HepG2 (cell line): ENCODE results near the gene CDC6. TPM values are rescaled to one million over a fixed set of nuclear protein-coding genes. Genes with fewer than 3 reads are reported as not detected.

Source experiments
- DNMT3B ChIP-seq: conservative IDR thresholded peaks from 2 replicates; pipeline ENCODE4 v1.6.1; 2016; ENCODE audit warnings: missing biosample characterization, control low read depth
- HNF4A ChIP-seq: sonication (generic); formaldehyde crosslinking; IDR thresholded peaks from 2 replicates; pipeline ENCODE4 v1.4.0; 2020; ENCODE audit warnings: missing genetic modification reagents
- KLF16 ChIP-seq, 2 experiments: sonication (generic) in 1 of 2; formaldehyde crosslinking in 1 of 2; IDR thresholded peaks; 2 replicates each; pipeline versions ENCODE4 v1.6.1 to v1.8.0; 2016 to 2023; ENCODE audit warnings: missing genetic modification reagents in 2 of 2, missing compliant biosample characterization in 1 of 2
- KLF9 ChIP-seq: IDR thresholded peaks from 2 replicates; pipeline ENCODE4 v1.6.1; 2016; ENCODE audit warnings: low read depth
- KMT2A ChIP-seq: sonication (generic); formaldehyde crosslinking; IDR thresholded peaks from 2 replicates; pipeline ENCODE4 v1.4.0; 2020; ENCODE audit warnings: missing genetic modification reagents
- NFYC ChIP-seq: IDR thresholded peaks from 2 replicates; pipeline ENCODE4 v1.6.1; 2016; ENCODE audit warnings: missing genetic modification reagents, missing compliant biosample characterization
- PITX1 ChIP-seq: sonication (generic); formaldehyde crosslinking; IDR thresholded peaks from 2 replicates; pipeline ENCODE4 v1.5.1; 2020; ENCODE audit warnings: mild to moderate bottlenecking, missing genetic modification reagents
- PRDM10 ChIP-seq: sonication (generic); formaldehyde crosslinking; IDR thresholded peaks from 2 replicates; pipeline ENCODE4 v1.4.0; 2020; ENCODE audit warnings: low read depth, missing genetic modification reagents
- RAD21 ChIP-seq: fragments of 450-650 bp; formaldehyde crosslinking; IDR thresholded peaks from 2 replicates; pipeline ENCODE4 v1.5.0; 2020; ENCODE audit warnings: mild to moderate bottlenecking
- SMAD9 ChIP-seq: sonication (generic); formaldehyde crosslinking; IDR thresholded peaks from 2 replicates; pipeline ENCODE4 v1.5.1; 2020; ENCODE audit warnings: mild to moderate bottlenecking, missing genetic modification reagents
- SMC3 ChIP-seq: IDR thresholded peaks from 2 replicates; pipeline ENCODE4 v1.6.1; 2011; ENCODE audit warnings: low read length, improper control_type of control experiment
- SOX6 ChIP-seq, 2 experiments: fragments of 450-650 bp in 1 of 2; sonication (generic) in 1 of 2; formaldehyde crosslinking in 1 of 2; IDR thresholded peaks; 2 replicates each; pipeline versions ENCODE4 v1.4.0 to v1.6.1; 2017 to 2020; ENCODE audit warnings: antibody characterized with exemption in 1 of 2, mild to moderate bottlenecking in 1 of 2, missing genetic modification reagents in 1 of 2
- TEAD3 ChIP-seq: optimal IDR thresholded peaks from 2 replicates; pipeline ENCODE3; 2016; ENCODE audit warnings: borderline replicate concordance
- ZBTB3 ChIP-seq: sonication (generic); formaldehyde crosslinking; IDR thresholded peaks from 2 replicates; pipeline ENCODE4 v1.4.0; 2020; ENCODE audit warnings: low read depth, mild to moderate bottlenecking, moderate library complexity, missing genetic modification reagents, borderline replicate concordance
- ZBTB49 ChIP-seq: sonication (generic); formaldehyde crosslinking; IDR thresholded peaks from 2 replicates; pipeline ENCODE4 v1.4.0; 2020; ENCODE audit warnings: missing genetic modification reagents, borderline replicate concordance
- ZNF121 ChIP-seq: sonication (generic); formaldehyde crosslinking; IDR thresholded peaks from 2 replicates; pipeline ENCODE4 v1.5.0; 2020; ENCODE audit warnings: mild to moderate bottlenecking, missing genetic modification reagents
- ZNF234 ChIP-seq: sonication (generic); formaldehyde crosslinking; conservative IDR thresholded peaks from 2 replicates; pipeline ENCODE4 v1.5.1; 2020; ENCODE audit warnings: mild to moderate bottlenecking, missing genetic modification reagents
- ZNF260 ChIP-seq: sonication (generic); formaldehyde crosslinking; IDR thresholded peaks from 2 replicates; pipeline ENCODE4 v1.4.0; 2020; ENCODE audit warnings: missing genetic modification reagents, low read depth, mild to moderate bottlenecking, borderline replicate concordance
- ZNF264 ChIP-seq: sonication (generic); formaldehyde crosslinking; IDR thresholded peaks from 2 replicates; pipeline ENCODE4 v1.4.0; 2020; ENCODE audit warnings: missing genetic modification reagents
- ZNF276 ChIP-seq: sonication (generic); formaldehyde crosslinking; IDR thresholded peaks from 2 replicates; pipeline ENCODE4 v1.4.0; 2020; ENCODE audit warnings: mild to moderate bottlenecking, low read depth, missing genetic modification reagents
- ZNF333 ChIP-seq: sonication (generic); formaldehyde crosslinking; IDR thresholded peaks from 2 replicates; pipeline ENCODE4 v1.4.0; 2020; ENCODE audit warnings: mild to moderate bottlenecking, missing genetic modification reagents, borderline replicate concordance
- ZNF501 ChIP-seq: sonication (generic); formaldehyde crosslinking; IDR thresholded peaks from 2 replicates; pipeline ENCODE4 v1.5.1; 2020; ENCODE audit warnings: mild to moderate bottlenecking, moderate library complexity, missing genetic modification reagents
- ZNF772 ChIP-seq: sonication (generic); formaldehyde crosslinking; IDR thresholded peaks from 2 replicates; pipeline ENCODE4 v1.5.0; 2020; ENCODE audit warnings: mild to moderate bottlenecking, missing genetic modification reagents
- ZSCAN21 ChIP-seq: sonication (generic); formaldehyde crosslinking; IDR thresholded peaks from 2 replicates; pipeline ENCODE4 v1.8.0; 2022; ENCODE audit warnings: mild to moderate bottlenecking, missing genetic modification reagents, moderate library complexity, borderline replicate concordance
- polyA plus RNA-seq, 8 experiments: library from polyadenylated mRNA; depleted of rRNA in 3 of 8; stranded (reverse) in 7 of 8; unstranded in 1 of 8; fragments of >200 nt; fragmentation: Illumina TruSeq in 4 of 8; extraction: Trizol in 4 of 8; gene quantifications; 2 replicates each; pipeline versions ENCODE4 v1.2.1 to v1.2.3, GENCODE V29; 2011 to 2016; ENCODE audit warnings: low read depth in 4 of 8, missing spikeins in 1 of 8, mixed read lengths in 1 of 8; ENCODE audit not compliant: insufficient read depth in 1 of 8
- total RNA-seq, 5 experiments: library from RNA; depleted of rRNA; stranded (reverse); fragments of >200 nt; fragmentation: Illumina TruSeq; extraction: Trizol; gene quantifications; 2 replicates each; pipeline ENCODE4 v1.2.3, GENCODE V29; 2016; ENCODE audit warnings: low read depth in 1 of 5

CDC6 gene
- total and polyA plus RNA-seq, 2 of the 13 experiments (the other 11 are each of a cell fraction or from before 2014, with no cell fraction given), result 17.4 to 114 TPM

GRCh38 chr17:40317345-40317873, 29.7 kb downstream of the CDC6 start (continued):
- peak; percentile 15; the same call in 1 of the 2 replicates for TF ChIP-seq SMC3
- no peak for TF ChIP-seq HNF4A (CRISPR knock-in tag)
- no peak for TF ChIP-seq ZNF501
- no peak for TF ChIP-seq ZBTB49 (CRISPR knock-in tag)
- TF ChIP-seq ZNF772 (CRISPR knock-in tag), result 0 out of 2 replicates have a peak, but pooled peaks have one; percentile 28
- no peak for TF ChIP-seq SOX6 (IDR thresholded peaks at IDR 0.05)
- no peak for TF ChIP-seq SOX6 (CRISPR knock-in tag; IDR thresholded peaks at IDR 0.05)
- TF ChIP-seq PRDM10, result 0 out of 2 replicates have a peak, but pooled peaks have one; percentile 5
- TF ChIP-seq DNMT3B (CRISPR knock-in tag), result no peak
- no peak for TF ChIP-seq ZBTB3 (CRISPR knock-in tag)
- TF ChIP-seq ZNF333 (CRISPR knock-in tag), result 0 out of 2 replicates have a peak, but pooled peaks have one; percentile 14
- TF ChIP-seq KLF9 (CRISPR knock-in tag), result no peak
- TF ChIP-seq ZNF260 (CRISPR knock-in tag), result no peak
- no peak for TF ChIP-seq TEAD3 (CRISPR knock-in tag)
- 0 out of 2 replicates have a peak, but pooled peaks have one; percentile 7 for TF ChIP-seq ZSCAN21 (CRISPR knock-in tag)
- no peak for TF ChIP-seq ZNF121
- no peak for TF ChIP-seq ZNF276
- no peak for TF ChIP-seq ZNF234
- no peak for TF ChIP-seq ZNF264 (CRISPR knock-in tag)
- no peak for TF ChIP-seq KMT2A
- TF ChIP-seq PITX1 (CRISPR knock-in tag), result no peak
- no peak for TF ChIP-seq NFYC (CRISPR knock-in tag)
- TF ChIP-seq RAD21, result no peak
- no peak for TF ChIP-seq KLF16 (CRISPR knock-in tag; IDR thresholded peaks at IDR 0.05)
- no peak for TF ChIP-seq SMAD9 (CRISPR knock-in tag)
